Gastrocnemius medialis (tissue), 4 donors: ENCODE measurements around the gene MYO1F. TPM values are rescaled to one million over a fixed set of nuclear protein-coding genes. Genes with fewer than 3 reads are reported as not detected.
A peak's percentile ranks its signal among the peaks of the same experiment; 100 is the strongest.
"Not testable (repeated sequence)": the region's sequence is repeated elsewhere in the genome, so short reads cannot be mapped to it uniquely, and the experiment has no call there.

ENCODE experiments used
- ATAC-seq, 2 donors: fragments of 150-250 bp; one replicate each; pipeline ENCODE4 v1.9.1; 2016
- DNase-seq, 2 donors: peaks; one replicate each; pipeline ENCODE4 v3.0.0-alpha.2; 2019
- H3K27ac ChIP-seq, 4 donors: fragments of 200-600 bp; sonication (generic); 1 replicate in 1 of 4; 2 replicates in 3 of 4; pipeline ENCODE4 v1.5.1; 2016 to 2018; ENCODE audit warnings: mild to moderate bottlenecking in 2 of 4, moderate library complexity in 1 of 4
- H3K27me3 ChIP-seq, 3 donors: fragments of 200-600 bp; sonication (generic) in 2 of 3; 1 replicate in 1 of 3; 2 replicates in 2 of 3; pipeline versions ENCODE4 v1.5.1 to v1.6.0; 2016 to 2019; ENCODE audit warnings: mild to moderate bottlenecking in 1 of 3, moderate library complexity in 1 of 3
- H3K36me3 ChIP-seq, 2 donors: fragments of 200-600 bp; sonication (generic) in 1 of 2; one replicate each; pipeline ENCODE4 v1.5.1; 2017 to 2018
- H3K4me1 ChIP-seq, 2 donors: fragments of 200-600 bp; sonication (generic) in 1 of 2; one replicate each; pipeline ENCODE4 v1.5.1; 2016 to 2017; ENCODE audit warnings: mild to moderate bottlenecking in 2 of 2
- H3K4me3 ChIP-seq, 4 donors: fragments of 200-600 bp; sonication (generic) in 3 of 4; 1 replicate in 1 of 4; 2 replicates in 3 of 4; pipeline ENCODE4 v1.5.1; 2016 to 2019; ENCODE audit warnings: mild to moderate bottlenecking in 2 of 4
- H3K9me3 ChIP-seq, 3 donors: fragments of 200-600 bp; sonication (generic) in 2 of 3; 1 replicate in 1 of 3; 2 replicates in 2 of 3; pipeline ENCODE4 v1.5.1; 2016 to 2019
- POLR2A ChIP-seq, 2 donors: fragments of 450-650 bp; IDR thresholded peaks; one replicate each; pipeline ENCODE4 v1.6.1; 2017; ENCODE audit warnings: antibody characterized with exemption in 2 of 2, mild to moderate bottlenecking in 2 of 2, moderate library complexity in 2 of 2
- in situ Hi-C, 4 donors: fragments of 200-750 bp; cut with MboI; loops; one replicate each; pipeline versions ENCODE4 v1.15.0 to v1.8.0; 2017; ENCODE audit warnings: low sequenced_read_pairs in 4 of 4
- intact Hi-C: fragments of 100-400 bp; cut with DNase I; formaldehyde crosslinking; loops from one replicate; pipeline ENCODE4 v1.15.1; 2023; ENCODE audit warnings: low total_unique reads
- total RNA-seq, 4 donors: library from RNA; depleted of rRNA; stranded (reverse); fragments of >200 nt; gene quantifications; one replicate each; pipeline versions ENCODE4 v1.1.0 to v1.2.3, GENCODE V29; 2016
- TF ChIP-seq, protein P1 (sequence below), 5 experiments: fragments of 450-650 bp in 3 of 5; fragments of 200-600 bp in 2 of 5; sonication (generic) in 2 of 5; IDR thresholded peaks in 4 of 5; conservative IDR thresholded peaks in 1 of 5; 1 replicate in 4 of 5; 2 replicates in 1 of 5; pipeline ENCODE4 v1.5.1; 2016 to 2019; ENCODE audit warnings: antibody characterized with exemption in 5 of 5, mild to moderate bottlenecking in 3 of 5, moderate library complexity in 3 of 5

The MYO1F gene
- total RNA-seq, 4 donors from 2014 or later, result 0.24 to 4.0 (median 1.8) TPM

DNA sequence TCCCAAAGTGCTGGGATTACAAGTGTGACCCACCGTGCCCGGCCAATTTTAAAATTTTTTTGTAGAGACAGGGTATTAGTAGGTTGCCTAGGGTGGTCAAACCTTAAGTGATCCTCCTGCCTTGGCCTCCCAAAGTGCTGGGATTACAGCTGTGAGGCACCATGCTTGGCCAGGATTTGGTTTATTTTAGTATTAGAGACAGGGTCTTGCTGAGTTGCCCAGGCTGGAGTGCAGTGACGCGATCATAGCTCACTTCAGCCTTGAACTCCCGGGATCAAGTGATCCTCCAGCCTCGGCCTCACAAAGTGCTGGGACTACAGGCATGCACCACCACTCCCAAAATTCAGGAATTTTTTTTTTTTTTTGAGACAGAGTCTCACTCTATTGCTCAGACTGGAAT is 57.9 kb downstream of the MYO1F start:
- in situ Hi-C loops, result no loop called here
- intact Hi-C loops, result loop anchor here (10.0 kb wide), 1 partner anchor 615 kb away; the partner anchor contains the start of gene MAP2K7
- DNase-seq, result no peak

DNA sequence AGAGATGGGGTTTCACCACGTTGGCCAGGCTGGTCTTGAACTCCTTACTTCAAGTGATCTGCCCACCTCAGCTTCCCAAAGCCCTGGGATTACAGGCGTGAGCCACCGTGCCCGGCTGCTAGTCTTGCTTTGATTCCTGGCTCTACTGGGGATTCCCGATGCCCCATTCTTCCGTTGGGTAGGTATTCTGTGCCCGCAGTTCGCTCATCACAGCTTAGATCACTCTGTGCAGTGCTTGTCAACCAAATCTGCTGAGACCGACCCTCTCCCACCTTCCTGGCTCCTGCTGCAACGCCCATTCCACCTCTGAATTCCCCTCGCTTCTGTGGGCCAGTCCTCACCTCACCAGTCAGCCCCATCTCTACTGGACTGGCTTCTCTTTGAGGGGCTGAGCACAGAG is 58.7 kb downstream of the MYO1F start:
- DNase-seq (no peak), ATAC-seq (no peak)
- Histone ChIP-seq H3K36me3 (no peaks in the 10 kb centered on the region), H3K4me1 (peaks cover 0 to 8% of the 10 kb centered on the region in 2 donors), H3K4me3 (no peak overlapping the region), H3K27ac (peak overlapping the region in 1 of 4 donors; percentile 45), H3K9me3 (no peaks in the 10 kb centered on the region), H3K27me3 (no peaks in the 10 kb centered on the region)
- intact Hi-C loops, result loop anchor here (10.0 kb wide), 1 partner anchor 614 kb away; the partner anchor contains the start of gene MAP2K7
- in situ Hi-C loops, result no loop called here
- no peak for TF ChIP-seq POLR2A (IDR thresholded peaks at IDR 0.05)
- TF ChIP-seq, protein P1, sequence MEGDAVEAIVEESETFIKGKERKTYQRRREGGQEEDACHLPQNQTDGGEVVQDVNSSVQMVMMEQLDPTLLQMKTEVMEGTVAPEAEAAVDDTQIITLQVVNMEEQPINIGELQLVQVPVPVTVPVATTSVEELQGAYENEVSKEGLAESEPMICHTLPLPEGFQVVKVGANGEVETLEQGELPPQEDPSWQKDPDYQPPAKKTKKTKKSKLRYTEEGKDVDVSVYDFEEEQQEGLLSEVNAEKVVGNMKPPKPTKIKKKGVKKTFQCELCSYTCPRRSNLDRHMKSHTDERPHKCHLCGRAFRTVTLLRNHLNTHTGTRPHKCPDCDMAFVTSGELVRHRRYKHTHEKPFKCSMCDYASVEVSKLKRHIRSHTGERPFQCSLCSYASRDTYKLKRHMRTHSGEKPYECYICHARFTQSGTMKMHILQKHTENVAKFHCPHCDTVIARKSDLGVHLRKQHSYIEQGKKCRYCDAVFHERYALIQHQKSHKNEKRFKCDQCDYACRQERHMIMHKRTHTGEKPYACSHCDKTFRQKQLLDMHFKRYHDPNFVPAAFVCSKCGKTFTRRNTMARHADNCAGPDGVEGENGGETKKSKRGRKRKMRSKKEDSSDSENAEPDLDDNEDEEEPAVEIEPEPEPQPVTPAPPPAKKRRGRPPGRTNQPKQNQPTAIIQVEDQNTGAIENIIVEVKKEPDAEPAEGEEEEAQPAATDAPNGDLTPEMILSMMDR (IDR thresholded peaks at IDR 0.05 in 4 of 5, conservative IDR thresholded peaks at IDR 0.05 in 1 of 5), result no peak

More for the DNA sequence above, 57.9 kb downstream of the MYO1F start:
- H3K27ac ChIP-seq, result no peak overlapping the region
- no peak for ATAC-seq
- TF ChIP-seq POLR2A (IDR thresholded peaks at IDR 0.05), result no peak
- TF ChIP-seq, protein P1 (IDR thresholded peaks at IDR 0.05 in 4 of 5, conservative IDR thresholded peaks at IDR 0.05 in 1 of 5), result no peak
- H3K36me3 ChIP-seq, result no peaks in the 10 kb centered on the region
- H3K4me1 ChIP-seq, result peaks cover 0 to 6% of the 10 kb centered on the region in 2 donors
- H3K4me3 ChIP-seq, result no peak overlapping the region
- no peaks in the 10 kb centered on the region for H3K27me3 ChIP-seq
- H3K9me3 ChIP-seq, result no peaks in the 10 kb centered on the region

DNA sequence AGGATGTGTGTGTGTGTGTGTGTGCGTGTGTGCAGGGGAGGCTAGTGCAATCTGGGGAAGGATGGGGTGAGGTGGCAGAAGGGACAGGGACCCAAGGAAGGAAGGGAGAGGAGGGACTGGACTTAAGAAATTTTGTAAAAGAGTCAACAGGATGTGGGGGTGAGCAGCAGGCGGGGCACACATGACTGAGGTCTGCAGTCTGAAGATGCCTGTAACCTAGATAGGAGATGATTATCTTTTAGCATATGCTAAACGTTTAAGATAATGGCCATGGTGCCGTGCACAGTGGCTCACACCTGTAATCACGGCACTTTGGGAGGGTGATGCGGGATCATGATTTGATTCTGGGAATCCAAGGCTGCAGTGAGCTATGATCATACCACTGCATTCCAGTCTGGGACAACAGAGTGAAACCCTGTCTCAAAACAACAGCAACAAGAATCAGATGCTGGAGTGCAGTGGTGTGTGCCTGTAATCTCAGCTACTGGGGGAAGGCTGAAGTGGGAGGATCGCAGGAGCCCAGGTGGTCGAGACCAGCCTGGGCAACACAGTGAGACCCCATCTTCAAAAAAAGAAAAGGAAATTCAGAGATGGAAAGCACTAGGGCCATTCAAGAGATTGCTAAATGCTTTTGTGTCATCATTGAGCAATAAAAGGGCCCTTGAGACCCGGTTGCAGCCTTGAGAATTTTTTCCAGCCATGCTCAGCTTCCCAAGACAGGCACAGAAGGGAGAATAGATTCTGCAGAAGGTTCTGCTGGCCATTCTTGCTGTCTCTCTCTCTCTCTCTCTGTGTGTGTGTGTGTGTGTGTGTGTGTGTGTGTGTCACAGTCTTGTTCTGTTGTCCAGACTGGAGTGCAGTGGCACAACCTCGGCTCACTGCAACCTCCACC is 59.4 kb downstream of the MYO1F start:
- no peaks in the 10 kb centered on the region for H3K36me3 ChIP-seq
- TF ChIP-seq POLR2A (IDR thresholded peaks at IDR 0.05), result no peak
- TF ChIP-seq, protein P1 (IDR thresholded peaks at IDR 0.05 in 4 of 5, conservative IDR thresholded peaks at IDR 0.05 in 1 of 5), result no peak
- ATAC-seq (no peak), DNase-seq (no peak)
- H3K27ac ChIP-seq, result peak overlapping the region in 3 of 4 donors; percentile 45 to 49 (median 47)
- H3K27me3 ChIP-seq, result no peaks in the 10 kb centered on the region
- H3K9me3 ChIP-seq, result no peaks in the 10 kb centered on the region
- peaks cover 7 to 16% of the 10 kb centered on the region in 2 donors for H3K4me1 ChIP-seq
- in situ Hi-C loops (no loop called here), intact Hi-C loops (loop anchor here (10.0 kb wide), 1 partner anchor 613 kb away; the partner anchor contains the start of gene MAP2K7)
- no peak overlapping the region for H3K4me3 ChIP-seq

DNA sequence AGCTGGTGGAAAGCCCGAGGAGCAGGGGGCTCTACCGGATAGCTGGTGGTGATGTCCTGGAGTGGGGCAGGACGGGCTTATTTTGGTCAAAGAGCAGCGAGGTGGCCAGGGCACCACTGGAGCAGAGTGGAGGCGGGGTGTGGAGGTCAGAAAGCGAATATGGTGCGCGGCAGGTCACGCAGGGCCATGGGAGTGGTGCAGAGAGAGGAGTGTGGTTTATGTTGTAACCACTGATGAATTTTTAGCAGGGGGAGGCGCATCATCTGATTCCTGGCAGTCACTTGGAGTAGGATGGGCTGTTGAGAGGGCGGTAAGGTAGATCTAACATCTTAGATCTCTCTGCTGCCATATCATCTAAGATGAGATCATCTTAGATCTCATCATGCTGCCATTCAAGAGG is 61.9 kb downstream of the MYO1F start:
- H3K9me3 ChIP-seq, result no peaks in the 10 kb centered on the region
- DNase-seq (no peak), ATAC-seq (no peak)
- peaks cover 10 to 19% of the 10 kb centered on the region in 2 donors for H3K4me1 ChIP-seq
- H3K27ac ChIP-seq, result no peak overlapping the region
- H3K36me3 ChIP-seq, result no peaks in the 10 kb centered on the region
- intact Hi-C loops, result loop anchor here (10.0 kb wide), 1 partner anchor 611 kb away; the partner anchor contains the start of gene MAP2K7
- H3K4me3 ChIP-seq, result no peak overlapping the region
- in situ Hi-C loops, result no loop called here
- no peaks in the 10 kb centered on the region for H3K27me3 ChIP-seq
- TF ChIP-seq, protein P1 (IDR thresholded peaks at IDR 0.05 in 4 of 5, conservative IDR thresholded peaks at IDR 0.05 in 1 of 5), result no peak
- TF ChIP-seq POLR2A (IDR thresholded peaks at IDR 0.05), result no peak

DNA sequence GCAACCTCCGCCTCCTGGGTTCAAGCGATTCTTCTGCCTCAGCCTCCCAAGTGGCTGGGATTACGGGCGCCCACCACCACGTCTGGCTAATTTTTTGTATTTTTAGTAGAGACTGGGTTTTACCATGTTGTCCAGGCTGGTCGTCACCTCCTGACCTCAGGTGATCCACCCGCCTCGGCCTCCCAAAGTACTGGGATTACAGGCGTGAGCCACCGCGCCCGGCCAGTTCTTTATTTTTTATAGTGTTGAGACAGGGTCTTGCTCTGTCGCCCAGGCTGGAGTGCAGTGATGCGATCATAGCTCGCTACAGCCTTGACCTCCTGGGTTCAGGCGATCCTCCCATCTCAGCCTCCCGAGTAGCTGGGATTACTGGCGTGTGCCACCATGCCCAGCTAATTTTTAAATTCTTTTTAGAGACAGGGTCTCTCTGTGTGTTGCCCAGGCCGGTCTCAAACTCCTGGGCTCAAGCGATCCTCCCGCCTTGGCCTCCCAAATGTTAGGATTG is 62.7 kb downstream of the MYO1F start:
- H3K9me3 ChIP-seq, H3K36me3 ChIP-seq, in situ Hi-C loops, DNase-seq, H3K27me3 ChIP-seq, ATAC-seq: not testable (repeated sequence)
- H3K27ac ChIP-seq, result peak overlapping the region; percentile 93 to 99 (median 98)
- H3K4me3 ChIP-seq, result peak overlapping the region; percentile 69 to 98 (median 83)
- peaks cover 10 to 19% of the 10 kb centered on the region in 2 donors for H3K4me1 ChIP-seq
- intact Hi-C loops, result loop anchor here (5.0 to 10.0 kb wide), 2 partner anchors 207 to 610 kb away; partner anchors contain the start of genes CD320 and MAP2K7
